Renal pelvis (tissue), 4 donors: ENCODE measurements around the gene TRIM26. TPM values are rescaled to one million over a fixed set of nuclear protein-coding genes. Genes with fewer than 3 reads are reported as not detected.
"Not testable (repeated sequence)": the region's sequence is repeated elsewhere in the genome, so short reads cannot be mapped to it uniquely, and the experiment has no call there.

Experiments used
- DNase-seq: peaks from one replicate; pipeline ENCODE4 v3.0.0-alpha.2; 2013
- polyA plus RNA-seq, 3 donors: library from polyadenylated mRNA; unstranded; fragments of 120-200 nt; gene quantifications; one replicate each; pipeline ENCODE4 v1.2.1, GENCODE V29; 2013; ENCODE audit not compliant: insufficient read length in 3 of 3

TRIM26 gene
- polyA plus RNA-seq, 3 donors: 36.6 to 42.7 (median 38.9) TPM

GRCh38 chr6:30178837-30179236 is 34.4 kb downstream of the TRIM26 start:
- DNase-seq: no peak

GRCh38 chr6:30175765-30176164 is 37.4 kb downstream of the TRIM26 start:
- DNase-seq: no peak

DNA sequence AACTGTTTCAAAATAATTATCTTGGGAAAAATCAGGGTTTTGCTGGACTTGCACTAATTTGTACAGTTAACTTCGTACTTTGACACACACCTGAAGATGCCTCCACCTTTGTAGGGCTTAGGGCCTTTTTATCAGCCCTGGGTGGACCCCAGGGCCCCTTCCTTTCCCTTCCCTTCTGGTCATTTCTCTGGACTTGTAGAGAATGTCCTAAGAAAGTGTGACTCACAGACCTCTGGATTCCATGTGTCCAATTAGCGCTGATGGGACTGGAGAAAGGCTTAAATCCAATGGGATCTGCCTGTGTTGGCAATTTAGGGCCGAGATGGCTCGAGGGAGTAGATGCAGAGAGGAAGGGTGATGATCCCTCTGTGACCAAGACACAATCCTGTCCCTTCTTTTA is 40.5 kb downstream of the TRIM26 start:
- no peak for DNase-seq

DNA sequence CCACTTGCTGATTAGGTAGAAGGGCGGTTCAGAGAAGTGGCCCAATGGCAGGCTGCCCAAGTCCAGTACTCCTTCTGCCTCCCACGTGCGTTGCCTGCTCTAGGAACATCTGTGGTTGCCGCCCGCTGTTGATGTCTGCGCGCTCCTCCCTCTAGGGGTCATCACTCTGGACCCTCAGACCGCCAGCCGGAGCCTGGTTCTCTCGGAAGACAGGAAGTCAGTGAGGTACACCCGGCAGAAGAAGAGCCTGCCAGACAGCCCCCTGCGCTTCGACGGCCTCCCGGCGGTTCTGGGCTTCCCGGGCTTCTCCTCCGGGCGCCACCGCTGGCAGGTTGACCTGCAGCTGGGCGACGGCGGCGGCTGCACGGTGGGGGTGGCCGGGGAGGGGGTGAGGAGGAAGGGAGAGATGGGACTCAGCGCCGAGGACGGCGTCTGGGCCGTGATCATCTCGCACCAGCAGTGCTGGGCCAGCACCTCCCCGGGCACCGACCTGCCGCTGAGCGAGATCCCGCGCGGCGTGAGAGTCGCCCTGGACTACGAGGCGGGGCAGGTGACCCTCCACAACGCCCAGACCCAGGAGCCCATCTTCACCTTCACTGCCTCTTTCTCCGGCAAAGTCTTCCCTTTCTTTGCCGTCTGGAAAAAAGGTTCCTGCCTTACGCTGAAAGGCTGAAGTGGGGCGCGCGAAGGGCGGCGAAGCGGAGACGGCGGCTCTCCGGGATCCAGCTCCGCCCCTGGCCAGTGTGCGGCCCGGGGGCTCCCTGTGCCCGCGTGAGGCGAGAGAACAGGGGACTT is 41.3 kb downstream of the TRIM26 start:
- peak; percentile 37 for DNase-seq

DNA sequence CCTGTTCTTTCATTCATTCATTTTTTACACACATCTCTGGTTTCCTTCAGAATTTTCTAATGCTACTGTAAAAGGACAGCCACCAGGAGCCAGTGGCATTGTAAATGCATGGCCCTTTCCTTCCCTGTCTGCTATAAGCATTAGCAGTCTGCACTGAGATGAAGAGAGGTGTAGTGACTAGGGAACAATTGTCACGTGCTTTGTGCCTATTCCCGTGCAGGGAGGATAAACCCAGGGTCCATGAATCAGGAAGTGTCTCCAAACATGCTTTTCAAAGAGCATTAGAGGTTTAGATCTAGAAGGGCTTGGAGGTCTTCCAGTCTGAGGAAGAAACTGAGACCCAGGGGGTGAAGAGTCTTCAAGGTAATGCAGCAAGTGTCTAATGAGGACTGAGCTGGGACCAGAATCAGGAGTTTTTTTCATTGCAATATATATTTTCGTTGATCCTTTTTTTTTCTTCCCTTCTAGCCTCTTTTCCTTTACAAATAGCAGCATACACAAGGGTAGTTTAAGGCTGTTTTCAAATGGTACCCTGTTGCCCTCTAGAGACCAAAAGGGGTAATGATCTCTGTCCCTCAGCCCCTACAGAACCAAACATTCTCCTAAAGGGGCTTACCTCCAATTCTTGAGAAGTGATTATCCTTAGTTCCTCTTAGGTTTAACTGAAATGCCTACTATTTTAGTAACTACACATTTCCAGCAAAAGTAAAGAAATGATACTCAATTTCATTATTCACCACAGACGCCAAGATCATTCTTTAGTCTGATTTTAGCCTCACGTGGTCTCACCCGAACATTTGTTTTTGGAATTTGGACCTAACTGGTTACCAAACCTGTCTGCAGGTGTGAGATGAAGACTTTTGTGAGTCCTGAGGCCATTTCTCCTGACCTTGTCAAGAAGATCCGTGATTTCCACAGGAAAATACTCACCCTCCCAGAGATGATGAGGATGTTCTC is 43.3 kb downstream of the TRIM26 start:
- peak; percentile 31 for DNase-seq

DNA sequence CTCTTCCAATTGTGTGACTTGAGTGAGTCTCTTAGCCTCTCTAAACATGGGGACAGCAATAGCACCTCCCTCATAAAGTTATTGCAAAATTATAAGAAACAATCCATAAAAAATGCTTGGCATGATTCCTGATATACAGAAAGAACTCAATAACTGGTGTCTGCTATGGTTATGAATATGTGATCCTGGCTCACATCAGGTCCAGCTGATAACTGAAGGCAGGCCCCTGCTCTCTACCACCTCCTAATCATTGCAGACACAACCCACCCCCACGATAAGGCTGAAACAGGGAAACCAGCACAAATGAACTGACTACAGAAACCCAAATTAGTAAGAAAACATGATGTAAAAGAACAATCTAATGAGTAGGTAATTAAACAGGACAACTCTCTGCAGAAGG is 44.5 kb downstream of the TRIM26 start:
- no peak for DNase-seq

GRCh38 chr6:30167101-30167500 is 46.1 kb downstream of the TRIM26 start:
- no peak for DNase-seq

DNA sequence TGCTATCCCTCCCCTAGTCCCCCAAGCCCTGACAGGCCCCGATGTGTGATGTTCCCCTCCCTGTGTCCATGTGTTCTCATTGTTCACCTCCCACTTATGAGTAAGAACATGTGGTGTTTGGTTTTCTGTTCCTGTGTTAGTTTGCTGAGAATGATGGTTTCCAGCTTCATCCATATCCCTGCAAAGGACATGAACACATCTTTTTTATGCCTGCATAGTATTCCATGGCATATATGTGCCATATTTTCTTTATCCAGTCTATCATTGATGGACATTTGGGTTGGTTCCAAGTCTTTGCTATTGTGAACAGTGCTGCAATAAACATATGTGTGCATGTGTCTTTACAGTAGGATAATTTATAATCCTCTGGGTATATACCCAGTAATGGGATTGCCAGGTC is 48.0 kb downstream of the TRIM26 start:
- not testable (repeated sequence) for DNase-seq

DNA sequence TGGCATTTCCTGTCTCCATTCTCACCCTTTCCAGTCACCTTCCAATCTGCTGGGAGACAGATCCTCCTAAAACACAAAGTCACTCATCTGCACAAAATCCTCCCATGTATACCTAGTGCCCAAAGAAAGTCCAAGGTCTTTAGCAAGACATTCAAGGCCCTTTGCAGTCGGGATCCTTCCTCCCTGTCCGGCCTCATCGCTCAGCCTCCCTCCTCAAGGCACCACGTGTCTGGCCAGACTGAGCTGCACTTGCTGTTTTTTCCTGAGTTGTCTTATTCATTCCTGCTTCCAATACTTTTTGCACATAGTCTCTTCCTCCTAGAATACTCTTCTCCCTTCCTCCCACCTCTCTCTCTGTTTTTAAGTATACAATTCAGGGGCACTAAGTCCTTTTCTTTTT is 48.5 kb downstream of the TRIM26 start:
- DNase-seq: no peak

GRCh38 chr6:30163918-30164654 is 49.1 kb downstream of the TRIM26 start:
- DNase-seq: no peak

DNA sequence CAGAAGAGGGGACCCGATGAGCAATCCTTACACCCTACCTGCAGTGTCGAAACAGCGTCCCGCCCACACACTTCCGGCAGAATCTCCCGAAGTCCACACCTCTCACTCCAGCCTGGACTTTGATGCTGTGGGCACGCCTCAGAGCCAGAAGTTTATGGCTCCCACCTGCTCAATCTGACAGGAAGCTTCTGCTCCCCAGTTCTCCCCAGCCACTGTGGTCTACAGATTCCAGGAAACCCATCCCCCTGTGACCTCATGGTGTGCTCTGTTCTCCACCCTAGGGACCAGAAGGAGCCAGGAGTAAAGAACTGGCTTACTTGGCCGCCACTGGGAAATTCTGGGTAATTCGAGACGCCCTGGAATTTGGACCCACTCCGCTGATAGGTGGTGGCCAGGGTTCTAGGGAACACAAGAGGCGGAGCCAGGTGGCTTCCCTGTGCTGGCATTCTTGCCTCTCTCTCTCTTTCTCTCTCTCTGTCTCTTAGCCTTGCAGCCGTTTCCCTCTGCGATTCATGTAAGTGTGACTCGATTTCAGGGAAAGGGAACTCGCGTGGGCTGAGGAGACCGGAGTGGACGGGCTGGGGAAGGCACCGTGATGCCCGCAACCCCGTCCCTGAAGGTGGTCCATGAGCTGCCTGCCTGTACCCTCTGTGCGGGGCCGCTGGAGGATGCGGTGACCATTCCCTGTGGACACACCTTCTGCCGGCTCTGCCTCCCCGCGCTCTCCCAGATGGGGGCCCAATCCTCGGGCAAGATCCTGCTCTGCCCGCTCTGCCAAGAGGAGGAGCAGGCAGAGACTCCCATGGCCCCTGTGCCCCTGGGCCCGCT is 49.9 kb downstream of the TRIM26 start, which contains the start of gene TRIM15:
Gene TRIM15 (plus strand): TSS at position 457 of the 828 bp plus-strand sequence. CDS start 139 bp downstream, at position 596.
- no peak for DNase-seq

GRCh38 chr6:30162265-30163089 is 50.7 kb downstream of the TRIM26 start:
- no peak for DNase-seq

DNA sequence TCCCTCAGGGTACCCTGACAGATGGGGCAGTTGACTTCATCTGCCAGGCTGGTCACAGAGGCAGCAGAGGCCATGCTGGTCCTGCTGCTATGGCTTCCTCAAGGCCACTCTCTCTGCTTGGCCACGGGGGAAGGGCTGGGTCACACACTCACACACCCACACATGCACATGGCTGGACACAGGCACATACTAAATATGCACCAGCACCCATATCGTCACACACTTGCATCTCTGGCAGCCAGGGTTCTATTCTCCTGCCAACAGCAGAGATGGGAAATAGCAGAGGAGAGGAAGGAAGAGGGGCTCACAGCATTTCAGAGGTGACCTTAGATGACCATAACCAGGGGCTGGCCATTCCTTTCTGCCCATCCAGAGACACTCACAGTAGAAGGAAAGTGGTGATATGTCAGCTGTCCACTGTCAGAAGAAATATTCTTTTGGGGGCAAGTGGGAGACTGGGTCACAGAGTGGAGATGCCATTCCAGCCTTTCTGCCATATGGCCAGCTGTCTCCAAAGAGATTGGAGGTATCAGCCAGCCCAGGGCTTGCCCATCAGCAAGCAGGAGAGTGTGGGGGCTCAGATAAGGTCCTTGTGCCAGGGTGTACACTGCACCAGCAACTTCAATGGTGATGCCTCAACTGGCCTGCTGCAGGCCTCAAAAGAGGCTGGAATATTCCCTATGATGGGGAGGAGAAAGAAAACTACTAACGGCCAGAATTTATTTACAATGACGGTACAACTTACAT is 52.2 kb downstream of the TRIM26 start, which contains the start of gene TRIM10:
Gene TRIM10 (minus strand): TSS at position 427 of the 747 bp plus-strand sequence. CDS start 353 bp downstream, at position 74.
- DNase-seq: no peak

GRCh38 chr6:30160008-30160784 is 53.0 kb downstream of the TRIM26 start:
- DNase-seq: no peak

DNA sequence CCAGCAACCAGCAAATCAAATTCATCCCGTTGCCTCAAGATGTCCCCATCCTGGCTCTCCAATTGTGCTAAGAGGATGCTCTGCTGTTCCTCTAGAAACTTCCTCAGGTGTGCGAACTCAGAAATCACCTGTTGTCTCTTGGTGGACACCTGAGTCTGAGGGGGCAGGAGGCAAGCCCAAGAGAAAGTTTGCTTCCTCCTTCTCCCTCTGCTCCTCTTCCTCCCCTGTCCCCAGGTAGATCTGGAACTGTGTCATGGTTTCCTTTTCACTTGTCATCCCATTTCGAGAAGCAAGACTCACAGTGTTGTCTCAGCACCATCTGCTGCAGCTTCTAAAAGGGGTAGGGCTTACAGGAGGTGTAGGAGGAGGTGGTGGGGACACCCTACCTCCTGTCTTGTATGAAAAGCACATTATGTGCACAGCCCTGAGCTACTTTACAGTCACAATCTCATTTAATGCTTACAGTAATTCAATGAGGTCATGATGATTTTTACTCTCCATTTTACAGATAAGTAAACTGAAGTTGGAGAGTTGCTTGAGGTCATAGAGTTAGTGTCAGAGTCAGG is 54.6 kb downstream of the TRIM26 start:
- no peak for DNase-seq

GRCh38 chr6:30157999-30158398 is 55.2 kb downstream of the TRIM26 start:
- DNase-seq: no peak

GRCh38 chr6:30157581-30157980 is 55.6 kb downstream of the TRIM26 start:
- no peak for DNase-seq

- DNase-seq: no peak
Observed at GRCh38 chr6:30156774-30157173, 56.4 kb downstream of the TRIM26 start.
